ENCODE results near the gene TMEM171.

- TF ChIP-seq CTCF (conservative IDR thresholded peaks at IDR 0.05) (no peak), ZFX (IDR thresholded peaks at IDR 0.05) (no peak)
Observed at GRCh38 chr5:73180566-73180965, 60.2 kb downstream of the TMEM171 start.
